Progenitor cell of endocrine pancreas (in vitro differentiated cells): Measurements from ENCODE around the gene SLC35D3. TPM values are rescaled to one million over a fixed set of nuclear protein-coding genes. Genes with fewer than 3 reads are reported as not detected.
"Not testable (repeated sequence)": the region's sequence is repeated elsewhere in the genome, so short reads cannot be mapped to it uniquely, and the experiment has no call there.

Source experiments
- DNase-seq: peaks from one replicate; pipeline ENCODE4 v3.0.0; 2021; ENCODE audit warnings: low spot score; ENCODE audit not compliant: unreplicated experiment
- H3K27ac Mint-ChIP-seq: 2 replicates; pipeline ENCODE4 v1.8.0; 2021; ENCODE audit warnings: mild to moderate bottlenecking, moderate library complexity, mixed read lengths
- H3K27me3 Mint-ChIP-seq: 2 replicates; pipeline ENCODE4 v1.8.0; 2021; ENCODE audit warnings: mixed read lengths
- H3K36me3 Mint-ChIP-seq: 2 replicates; pipeline ENCODE4 v1.8.0; 2022; ENCODE audit warnings: mixed read lengths; ENCODE audit not compliant: insufficient read depth
- H3K4me1 Mint-ChIP-seq: 2 replicates; pipeline ENCODE4 v1.8.0; 2021; ENCODE audit warnings: low read depth, mixed read lengths
- H3K4me3 Mint-ChIP-seq: 2 replicates; pipeline ENCODE4 v1.8.0; 2021; ENCODE audit warnings: low read depth, mild to moderate bottlenecking, moderate library complexity, mixed read lengths
- H3K9me3 Mint-ChIP-seq: 2 replicates; pipeline ENCODE4 v1.8.0; 2021; ENCODE audit warnings: low read depth, mixed read lengths
- total RNA-seq: library from RNA; stranded (reverse); gene quantifications from 2 replicates; pipeline ENCODE4 v1.2.1, GENCODE V29; 2021
- TF ChIP-seq, protein P1 (sequence below): fragments of 200-600 bp; sonication (generic); IDR thresholded peaks from one replicate; pipeline ENCODE4 v1.5.0; 2021; ENCODE audit warnings: antibody characterized with exemption, mild to moderate bottlenecking; ENCODE audit not compliant: unreplicated experiment

SLC35D3 gene
- total RNA-seq, 1 donor from 2014 or later: not detected

DNA sequence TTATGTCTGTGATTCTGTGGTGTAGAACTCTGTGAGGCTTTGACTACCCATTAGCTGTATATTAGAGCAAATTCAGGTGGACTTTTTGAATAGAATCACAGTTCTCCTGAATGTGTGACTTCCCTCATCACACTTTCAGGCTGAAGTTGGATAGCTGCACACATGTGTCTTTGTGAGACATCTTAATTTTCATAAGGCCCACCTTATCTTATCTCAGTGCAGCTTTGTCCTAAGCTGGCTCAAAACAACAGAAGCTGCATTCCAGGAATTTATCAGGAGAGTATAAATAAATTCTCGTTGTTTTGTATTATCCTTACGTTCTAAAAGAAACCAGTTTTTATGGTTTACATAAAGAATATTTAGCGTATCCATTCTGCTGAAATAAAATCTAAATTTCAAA, 26.2 kb upstream of the SLC35D3 start:
- Mint-ChIP-seq H3K4me1 (peaks cover 10% of the 10 kb centered on the region), H3K9me3 (no peaks in the 10 kb centered on the region), H3K36me3 (peaks cover 9% of the 10 kb centered on the region), H3K27me3 (peaks cover 9% of the 10 kb centered on the region), H3K27ac (no peak overlapping the region), H3K4me3 (no peak overlapping the region)
- DNase-seq: no peak
- TF ChIP-seq, protein P1, sequence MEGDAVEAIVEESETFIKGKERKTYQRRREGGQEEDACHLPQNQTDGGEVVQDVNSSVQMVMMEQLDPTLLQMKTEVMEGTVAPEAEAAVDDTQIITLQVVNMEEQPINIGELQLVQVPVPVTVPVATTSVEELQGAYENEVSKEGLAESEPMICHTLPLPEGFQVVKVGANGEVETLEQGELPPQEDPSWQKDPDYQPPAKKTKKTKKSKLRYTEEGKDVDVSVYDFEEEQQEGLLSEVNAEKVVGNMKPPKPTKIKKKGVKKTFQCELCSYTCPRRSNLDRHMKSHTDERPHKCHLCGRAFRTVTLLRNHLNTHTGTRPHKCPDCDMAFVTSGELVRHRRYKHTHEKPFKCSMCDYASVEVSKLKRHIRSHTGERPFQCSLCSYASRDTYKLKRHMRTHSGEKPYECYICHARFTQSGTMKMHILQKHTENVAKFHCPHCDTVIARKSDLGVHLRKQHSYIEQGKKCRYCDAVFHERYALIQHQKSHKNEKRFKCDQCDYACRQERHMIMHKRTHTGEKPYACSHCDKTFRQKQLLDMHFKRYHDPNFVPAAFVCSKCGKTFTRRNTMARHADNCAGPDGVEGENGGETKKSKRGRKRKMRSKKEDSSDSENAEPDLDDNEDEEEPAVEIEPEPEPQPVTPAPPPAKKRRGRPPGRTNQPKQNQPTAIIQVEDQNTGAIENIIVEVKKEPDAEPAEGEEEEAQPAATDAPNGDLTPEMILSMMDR: no peak

DNA sequence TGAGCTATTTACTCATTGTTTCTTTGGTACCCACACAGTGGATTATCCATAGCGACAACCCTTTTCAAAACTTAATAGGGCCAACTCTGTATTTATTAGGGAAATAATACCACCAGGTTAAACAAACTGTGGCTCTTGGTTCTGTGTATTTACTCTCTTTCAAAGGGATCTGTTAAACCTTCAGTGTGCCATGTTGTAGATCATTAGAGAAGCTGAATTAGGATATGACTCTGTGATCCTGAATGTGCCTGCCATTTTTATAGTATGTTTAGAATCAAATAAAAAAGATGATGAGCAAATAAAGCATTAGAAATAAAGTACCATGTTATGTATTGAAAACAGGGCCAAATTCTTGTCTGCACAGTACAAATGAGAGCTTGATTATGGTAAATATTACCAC, 25.0 kb upstream of the SLC35D3 start:
- Mint-ChIP-seq H3K27ac (no peak overlapping the region), H3K27me3 (peaks cover 2% of the 10 kb centered on the region), H3K4me3 (no peak overlapping the region)

DNA sequence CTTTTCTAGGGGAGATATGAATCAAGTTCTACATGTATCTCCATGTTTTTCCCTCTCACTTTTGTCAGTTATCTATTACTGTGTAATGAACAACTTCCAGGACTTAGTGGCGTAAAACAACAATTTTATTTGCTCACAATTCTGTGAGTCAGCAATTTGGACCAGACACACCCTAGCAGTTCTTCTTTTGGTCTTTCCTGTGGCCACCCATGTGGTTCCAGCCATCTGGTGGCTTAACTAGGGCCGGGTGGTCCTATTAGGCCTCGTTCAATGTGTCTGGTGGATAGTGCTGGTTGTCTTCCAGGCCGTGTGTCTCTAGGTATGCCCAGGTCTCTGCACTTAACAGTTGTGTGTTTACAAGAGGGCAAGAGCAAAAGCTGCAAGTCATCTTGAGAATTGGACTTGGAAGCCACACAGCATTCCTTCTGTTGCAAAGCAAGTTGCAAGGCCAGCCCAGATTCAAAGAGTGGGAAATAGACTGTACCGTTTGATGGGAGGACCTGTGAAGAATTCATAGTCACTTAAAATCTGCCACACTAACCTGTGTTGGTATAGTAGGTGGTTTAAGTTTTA, 20.8 kb upstream of the SLC35D3 start:
- H3K4me1 Mint-ChIP-seq: peaks cover 4% of the 10 kb centered on the region
- peaks cover 10% of the 10 kb centered on the region for H3K36me3 Mint-ChIP-seq
- H3K9me3 Mint-ChIP-seq: no peaks in the 10 kb centered on the region
- TF ChIP-seq, protein P1: no peak
- H3K4me3 Mint-ChIP-seq: no peak overlapping the region
- H3K27ac Mint-ChIP-seq: no peak overlapping the region
- H3K27me3 Mint-ChIP-seq: no peaks in the 10 kb centered on the region
- DNase-seq: no peak

More for the DNA sequence above, 25.0 kb upstream of the SLC35D3 start:
- no peak for DNase-seq
- H3K4me1 Mint-ChIP-seq: peaks cover 7% of the 10 kb centered on the region
- H3K36me3 Mint-ChIP-seq: peaks cover 11% of the 10 kb centered on the region
- no peaks in the 10 kb centered on the region for H3K9me3 Mint-ChIP-seq
- TF ChIP-seq, protein P1: no peak

DNA sequence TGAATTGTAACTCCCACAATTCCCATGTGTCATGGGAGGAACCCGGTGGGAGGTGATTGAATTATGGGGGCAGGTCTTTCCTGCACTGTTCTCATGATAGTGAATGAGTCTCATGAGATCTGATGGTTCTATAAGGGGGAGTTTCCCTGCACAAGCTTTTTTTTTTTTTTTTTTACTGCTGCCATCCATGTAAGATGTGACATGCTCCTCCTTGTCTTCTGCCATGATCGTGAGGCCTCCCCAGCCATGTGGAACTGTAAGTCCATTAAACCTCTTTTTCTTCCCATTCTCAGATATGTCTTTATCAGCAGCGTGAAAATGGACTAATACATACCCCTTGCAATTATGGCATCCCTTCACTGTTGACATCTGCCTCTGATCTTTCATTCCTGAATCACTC, 17.6 kb upstream of the SLC35D3 start:
- H3K4me3 Mint-ChIP-seq, H3K36me3 Mint-ChIP-seq, H3K9me3 Mint-ChIP-seq, H3K27ac Mint-ChIP-seq, DNase-seq, H3K4me1 Mint-ChIP-seq, H3K27me3 Mint-ChIP-seq: not testable (repeated sequence)

DNA sequence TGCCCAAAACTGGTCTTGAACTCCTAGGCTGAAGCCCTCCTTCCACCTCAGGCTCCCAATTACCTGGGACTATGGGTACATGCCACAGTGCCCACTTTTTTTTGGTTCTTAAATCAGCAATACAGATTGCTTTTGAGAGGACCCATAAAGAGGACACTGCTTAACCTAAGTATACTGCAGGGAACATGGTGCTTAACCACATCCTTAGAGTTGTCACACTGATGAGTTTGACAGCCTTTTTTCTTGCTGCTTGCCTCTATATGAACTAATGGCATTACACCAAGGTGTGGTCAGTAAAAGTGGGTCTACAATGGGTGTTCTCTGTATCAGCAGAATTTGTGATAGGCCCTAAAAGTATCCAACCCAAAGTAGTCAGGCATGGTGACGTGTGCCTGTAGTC, 7.2 kb upstream of the SLC35D3 start:
- no peaks in the 10 kb centered on the region for H3K9me3 Mint-ChIP-seq

DNA sequence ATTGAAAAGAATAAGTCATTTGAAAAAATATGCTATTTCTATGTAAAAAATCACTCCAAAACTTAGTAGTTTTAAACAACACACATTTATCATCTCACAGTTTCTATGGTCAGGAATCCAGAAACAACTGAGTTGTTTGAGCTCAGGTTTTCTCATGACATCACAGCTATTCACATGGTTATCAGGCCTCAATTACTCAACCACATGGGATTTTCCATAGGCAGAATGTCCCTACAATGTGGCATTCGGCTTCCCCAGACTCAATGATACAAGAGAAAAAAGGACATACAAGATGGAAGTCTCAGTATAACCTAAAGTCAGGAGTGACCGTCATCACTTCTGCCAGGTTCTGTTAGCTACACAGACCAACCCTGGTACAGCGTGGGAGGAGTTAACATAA, 3.4 kb upstream of the SLC35D3 start:
- Mint-ChIP-seq H3K27ac (no peak overlapping the region), H3K36me3 (peaks cover 4% of the 10 kb centered on the region), H3K9me3 (no peaks in the 10 kb centered on the region), H3K27me3 (peaks cover 45% of the 10 kb centered on the region), H3K4me1 (peaks cover 7% of the 10 kb centered on the region), H3K4me3 (no peak overlapping the region)
- DNase-seq: no peak
- TF ChIP-seq, protein P1: no peak

More for the DNA sequence above, 7.2 kb upstream of the SLC35D3 start:
- TF ChIP-seq, protein P1: no peak
- H3K27ac Mint-ChIP-seq: no peak overlapping the region
- peaks cover 6% of the 10 kb centered on the region for H3K36me3 Mint-ChIP-seq
- peaks cover 20% of the 10 kb centered on the region for H3K27me3 Mint-ChIP-seq
- no peak for DNase-seq
- no peak overlapping the region for H3K4me3 Mint-ChIP-seq
- no peaks in the 10 kb centered on the region for H3K4me1 Mint-ChIP-seq
